ENCODE data around the gene TMC6. TPM values are rescaled to one million over a fixed set of nuclear protein-coding genes. Genes with fewer than 3 reads are reported as not detected.

The TMC6 gene
- polyA plus RNA-seq, 1 experiment = 0.51 TPM

DNA sequence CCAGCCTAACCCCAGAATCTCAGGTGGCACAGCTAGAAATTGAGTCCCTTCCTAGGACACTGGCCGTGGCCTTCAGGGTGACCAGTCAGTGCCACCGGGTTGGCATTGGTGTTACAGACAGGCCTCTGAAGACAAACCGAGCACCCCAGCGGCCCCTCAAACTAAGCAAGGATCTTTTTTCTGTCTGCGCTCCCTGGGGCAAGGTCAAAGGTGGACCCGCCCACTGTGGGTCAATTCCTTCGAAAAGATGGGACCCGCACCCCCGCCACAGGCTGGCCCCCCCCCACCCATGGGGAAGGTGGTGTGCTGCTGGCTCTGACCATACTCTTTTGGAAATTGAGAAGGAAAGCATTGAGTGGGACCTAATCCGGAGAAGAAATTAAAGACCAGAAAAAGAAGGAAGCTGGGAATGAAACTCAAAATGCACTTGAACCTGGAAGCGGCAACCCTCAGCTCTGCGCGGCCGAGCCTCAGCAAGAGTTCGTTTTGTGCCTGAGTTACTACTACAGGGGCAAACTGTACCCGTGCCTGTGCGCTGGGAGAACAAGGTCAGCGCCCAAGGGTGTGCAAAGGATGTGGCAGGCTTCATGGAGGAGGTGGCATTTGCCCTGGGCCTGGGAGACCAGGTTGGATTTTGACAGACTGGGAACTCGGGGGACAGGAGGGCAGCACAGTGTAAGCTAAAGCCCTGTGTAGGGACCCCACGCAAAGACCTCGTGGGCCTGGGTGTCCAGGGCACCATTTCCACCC, 20.4 kb downstream of the TMC6 start:
- H3K4me3 ChIP-seq (ENCODE audit: low read depth, low read length) = no peak overlapping the region
- no peak overlapping the region for H3K27ac ChIP-seq (ENCODE audit: low read depth, low read length)
- DNase-seq (ENCODE audit: low read depth, low spot score) = no peak
- TF ChIP-seq, protein P1, sequence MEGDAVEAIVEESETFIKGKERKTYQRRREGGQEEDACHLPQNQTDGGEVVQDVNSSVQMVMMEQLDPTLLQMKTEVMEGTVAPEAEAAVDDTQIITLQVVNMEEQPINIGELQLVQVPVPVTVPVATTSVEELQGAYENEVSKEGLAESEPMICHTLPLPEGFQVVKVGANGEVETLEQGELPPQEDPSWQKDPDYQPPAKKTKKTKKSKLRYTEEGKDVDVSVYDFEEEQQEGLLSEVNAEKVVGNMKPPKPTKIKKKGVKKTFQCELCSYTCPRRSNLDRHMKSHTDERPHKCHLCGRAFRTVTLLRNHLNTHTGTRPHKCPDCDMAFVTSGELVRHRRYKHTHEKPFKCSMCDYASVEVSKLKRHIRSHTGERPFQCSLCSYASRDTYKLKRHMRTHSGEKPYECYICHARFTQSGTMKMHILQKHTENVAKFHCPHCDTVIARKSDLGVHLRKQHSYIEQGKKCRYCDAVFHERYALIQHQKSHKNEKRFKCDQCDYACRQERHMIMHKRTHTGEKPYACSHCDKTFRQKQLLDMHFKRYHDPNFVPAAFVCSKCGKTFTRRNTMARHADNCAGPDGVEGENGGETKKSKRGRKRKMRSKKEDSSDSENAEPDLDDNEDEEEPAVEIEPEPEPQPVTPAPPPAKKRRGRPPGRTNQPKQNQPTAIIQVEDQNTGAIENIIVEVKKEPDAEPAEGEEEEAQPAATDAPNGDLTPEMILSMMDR (IDR thresholded peaks at IDR 0.05; ENCODE audit: low read depth, low read length) = no peak
- ChIA-PET POLR2A (no interaction called here), CTCF (no interaction called here)
- no peaks in the 10 kb centered on the region; the same call in 1 of the 2 replicates for H3K9me3 ChIP-seq (ENCODE audit: control insufficient read depth, insufficient read depth, low read length)
- no peaks in the 10 kb centered on the region for H3K27me3 ChIP-seq (ENCODE audit: control insufficient read depth, insufficient read depth, low read length)

DNA sequence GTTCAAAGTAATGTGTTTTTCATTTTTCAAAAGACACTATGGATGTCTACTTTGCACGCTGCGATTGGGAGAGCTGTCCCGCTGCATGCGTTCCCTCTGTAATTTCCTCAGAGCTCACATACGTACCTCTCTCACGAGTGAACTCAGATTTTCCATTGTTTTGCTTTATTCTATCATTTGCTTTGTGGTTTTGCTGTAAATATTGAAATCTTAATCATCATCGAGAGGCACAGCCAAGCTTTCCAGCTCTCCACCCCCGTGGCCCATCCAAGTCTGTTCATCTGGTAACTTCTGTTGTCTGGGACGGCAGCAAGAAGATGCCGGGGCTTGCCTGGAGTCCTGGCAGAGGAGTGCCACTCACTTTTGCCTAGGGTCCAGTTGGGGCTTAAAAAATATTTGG, 21.1 kb downstream of the TMC6 start:
- Histone ChIP-seq H3K27me3 (ENCODE audit: control insufficient read depth, insufficient read depth, low read length) (no peaks in the 10 kb centered on the region), H3K27ac (ENCODE audit: low read depth, low read length) (no peak overlapping the region), H3K4me3 (ENCODE audit: low read depth, low read length) (no peak overlapping the region), H3K9me3 (ENCODE audit: control insufficient read depth, insufficient read depth, low read length) (no peaks in the 10 kb centered on the region; the same call in 1 of the 2 replicates)
- DNase-seq (ENCODE audit: low read depth, low spot score) = no peak
- CTCF ChIA-PET = no interaction called here
- POLR2A ChIA-PET = no interaction called here
- TF ChIP-seq, protein P1 (IDR thresholded peaks at IDR 0.05; ENCODE audit: low read depth, low read length) = no peak

DNA sequence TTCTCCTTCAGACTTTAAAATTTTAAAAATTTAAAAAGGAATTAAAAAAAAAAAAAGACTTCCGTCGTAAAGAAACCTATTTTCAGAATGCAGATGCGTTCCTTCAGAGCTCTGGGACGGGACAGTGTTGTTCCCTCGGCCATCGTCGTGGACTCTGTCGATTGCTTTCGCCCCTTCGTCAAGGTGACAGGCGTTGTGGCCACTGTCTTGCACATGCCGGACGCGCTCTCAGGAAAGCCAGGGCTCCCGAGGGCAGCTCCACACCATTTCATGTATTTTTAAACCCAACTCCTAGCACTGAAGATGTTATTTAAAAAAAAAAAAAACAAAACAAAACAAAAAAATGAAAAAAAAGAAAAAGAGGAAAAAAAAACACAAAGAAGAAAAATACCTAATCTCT, 22.3 kb downstream of the TMC6 start:
- Histone ChIP-seq H3K27me3 (ENCODE audit: control insufficient read depth, insufficient read depth, low read length) (no peaks in the 10 kb centered on the region), H3K27ac (ENCODE audit: low read depth, low read length) (no peak overlapping the region), H3K4me3 (ENCODE audit: low read depth, low read length) (no peak overlapping the region), H3K9me3 (ENCODE audit: control insufficient read depth, insufficient read depth, low read length) (no peaks in the 10 kb centered on the region)
- TF ChIP-seq, protein P1 (IDR thresholded peaks at IDR 0.05; ENCODE audit: low read depth, low read length) = no peak
- DNase-seq (ENCODE audit: low read depth, low spot score) = no peak
- ChIA-PET CTCF (interaction anchor here (0.6 to 1.3 kb wide), 4 partner anchors 70 to 144 kb away, joined by 3 to 5 read pairs (median 4); no protein-coding TSS in a partner anchor), POLR2A (no interaction called here)

DNA sequence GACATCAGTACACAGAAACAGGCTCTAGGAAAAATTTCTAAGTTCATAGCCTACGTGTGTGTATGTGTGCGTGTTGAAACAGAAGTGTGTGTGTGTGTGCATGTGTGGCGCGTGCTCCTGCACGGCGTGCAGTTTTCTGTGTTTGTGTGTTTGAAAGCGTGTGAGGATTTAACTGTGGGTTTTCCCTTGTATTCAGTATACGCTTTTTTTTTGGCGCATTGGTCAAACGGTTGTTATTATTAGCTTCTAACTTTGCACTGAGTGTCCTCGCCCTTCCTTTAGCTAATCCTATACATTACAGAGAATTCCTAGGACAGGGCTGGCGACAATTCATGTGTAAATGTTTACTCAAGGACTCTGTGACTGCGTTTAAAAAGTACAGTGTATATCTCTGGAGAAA, 23.0 kb downstream of the TMC6 start:
- no peak overlapping the region for H3K27ac ChIP-seq (ENCODE audit: low read depth, low read length)
- POLR2A ChIA-PET = no interaction called here
- H3K27me3 ChIP-seq (ENCODE audit: control insufficient read depth, insufficient read depth, low read length) = no peaks in the 10 kb centered on the region
- H3K4me3 ChIP-seq (ENCODE audit: low read depth, low read length) = no peak overlapping the region
- CTCF ChIA-PET = interaction anchor here (0.6 to 1.3 kb wide), 7 partner anchors 8 to 1041 kb away, joined by 3 to 5 read pairs (median 4); no protein-coding TSS in a partner anchor
- DNase-seq (ENCODE audit: low read depth, low spot score) = no peak
- H3K9me3 ChIP-seq (ENCODE audit: control insufficient read depth, insufficient read depth, low read length) = no peaks in the 10 kb centered on the region
- TF ChIP-seq, protein P1 (IDR thresholded peaks at IDR 0.05; ENCODE audit: low read depth, low read length) = no peak

DNA sequence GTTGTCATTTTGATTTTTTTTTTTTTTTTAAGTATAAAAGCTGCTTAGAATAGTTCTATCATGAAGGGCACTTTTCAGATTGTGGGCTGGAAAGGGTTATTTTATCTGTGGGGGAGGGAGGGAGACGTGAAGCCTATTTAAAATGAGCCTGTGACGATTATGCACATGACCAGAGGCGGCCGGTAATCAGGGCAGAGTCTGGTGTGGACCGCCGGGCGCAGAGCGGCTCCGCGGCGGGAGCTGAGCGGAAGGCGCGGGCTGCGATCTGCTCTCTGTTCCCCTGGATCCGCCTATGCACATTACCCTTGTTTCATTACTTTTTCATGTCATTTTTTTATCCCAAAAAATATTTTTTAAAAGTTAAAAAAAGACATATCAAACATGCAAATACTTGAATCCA, 23.5 kb downstream of the TMC6 start:
- ChIA-PET CTCF (interaction anchor here (0.6 to 1.3 kb wide), 5 partner anchors 7 to 1041 kb away, joined by 4 to 5 read pairs (median 4); no protein-coding TSS in a partner anchor), POLR2A (no interaction called here)
- no peak for DNase-seq (ENCODE audit: low read depth, low spot score)
- H3K9me3 ChIP-seq (ENCODE audit: control insufficient read depth, insufficient read depth, low read length) = 0 out of 2 replicates have a peak, but pooled peaks cover 3% of the 10 kb centered on the region
- no peaks in the 10 kb centered on the region for H3K27me3 ChIP-seq (ENCODE audit: control insufficient read depth, insufficient read depth, low read length)
- TF ChIP-seq, protein P1 (IDR thresholded peaks at IDR 0.05; ENCODE audit: low read depth, low read length) = no peak
- no peak overlapping the region for H3K4me3 ChIP-seq (ENCODE audit: low read depth, low read length)
- no peak overlapping the region for H3K27ac ChIP-seq (ENCODE audit: low read depth, low read length)
